ENCODE results near the gene GARIN5A.
"Not testable (repeated sequence)": the region's sequence is repeated elsewhere in the genome, so short reads cannot be mapped to it uniquely, and the experiment has no call there.

DNA sequence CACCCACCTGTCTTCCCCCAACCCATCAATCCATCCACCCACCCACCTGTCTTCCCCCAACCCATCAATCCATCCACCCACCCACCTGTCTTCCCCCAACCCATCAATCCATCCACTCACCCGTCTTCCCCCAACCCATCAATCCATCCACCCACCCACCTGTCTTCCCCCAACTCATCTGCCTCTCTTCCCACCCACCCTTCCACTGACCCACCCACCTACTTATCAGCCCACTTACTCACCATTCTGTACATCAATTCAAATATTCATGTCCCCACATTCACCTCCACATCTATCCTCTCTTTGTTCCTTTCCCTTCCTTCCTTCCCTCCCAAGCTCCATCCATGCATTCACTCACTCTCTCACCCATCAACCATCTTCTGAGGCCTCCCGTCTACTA lies 37.5 kb downstream of the GARIN5A start:
- TF ChIP-seq EZH2 (IDR thresholded peaks at IDR 0.05; ENCODE audit: low read length, unreplicated experiment), result not testable (repeated sequence)
- TF ChIP-seq, protein P1, sequence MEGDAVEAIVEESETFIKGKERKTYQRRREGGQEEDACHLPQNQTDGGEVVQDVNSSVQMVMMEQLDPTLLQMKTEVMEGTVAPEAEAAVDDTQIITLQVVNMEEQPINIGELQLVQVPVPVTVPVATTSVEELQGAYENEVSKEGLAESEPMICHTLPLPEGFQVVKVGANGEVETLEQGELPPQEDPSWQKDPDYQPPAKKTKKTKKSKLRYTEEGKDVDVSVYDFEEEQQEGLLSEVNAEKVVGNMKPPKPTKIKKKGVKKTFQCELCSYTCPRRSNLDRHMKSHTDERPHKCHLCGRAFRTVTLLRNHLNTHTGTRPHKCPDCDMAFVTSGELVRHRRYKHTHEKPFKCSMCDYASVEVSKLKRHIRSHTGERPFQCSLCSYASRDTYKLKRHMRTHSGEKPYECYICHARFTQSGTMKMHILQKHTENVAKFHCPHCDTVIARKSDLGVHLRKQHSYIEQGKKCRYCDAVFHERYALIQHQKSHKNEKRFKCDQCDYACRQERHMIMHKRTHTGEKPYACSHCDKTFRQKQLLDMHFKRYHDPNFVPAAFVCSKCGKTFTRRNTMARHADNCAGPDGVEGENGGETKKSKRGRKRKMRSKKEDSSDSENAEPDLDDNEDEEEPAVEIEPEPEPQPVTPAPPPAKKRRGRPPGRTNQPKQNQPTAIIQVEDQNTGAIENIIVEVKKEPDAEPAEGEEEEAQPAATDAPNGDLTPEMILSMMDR (conservative IDR thresholded peaks at IDR 0.05; ENCODE audit: low read depth, low read length), result not testable (repeated sequence)
